Endothelial cell (in vitro differentiated cells): Measurements from ENCODE around the gene IZUMO4. TPM values are rescaled to one million over a fixed set of nuclear protein-coding genes. Genes with fewer than 3 reads are reported as not detected.

Experiments used
- DNase-seq: peaks from one replicate; pipeline ENCODE4 v3.0.0; 2021; ENCODE audit warnings: low spot score
- H3K27ac Mint-ChIP-seq: one replicate; pipeline ENCODE4 v1.8.0; 2021; ENCODE audit warnings: mixed read lengths, inconsistent platforms; ENCODE audit not compliant: unreplicated experiment
- H3K27me3 Mint-ChIP-seq: one replicate; pipeline ENCODE4 v1.8.0; 2021; ENCODE audit warnings: mild to moderate bottlenecking, moderate library complexity, mixed read lengths, inconsistent platforms; ENCODE audit not compliant: unreplicated experiment
- H3K36me3 Mint-ChIP-seq: one replicate; pipeline ENCODE4 v1.8.0; 2021; ENCODE audit warnings: mild to moderate bottlenecking, low read depth, mixed read lengths, inconsistent platforms; ENCODE audit not compliant: unreplicated experiment
- H3K4me1 Mint-ChIP-seq: one replicate; pipeline ENCODE4 v1.8.0; 2021; ENCODE audit warnings: mild to moderate bottlenecking, mixed read lengths, inconsistent platforms; ENCODE audit not compliant: unreplicated experiment
- H3K4me3 Mint-ChIP-seq: one replicate; pipeline ENCODE4 v1.8.0; 2021; ENCODE audit warnings: mild to moderate bottlenecking, mixed read lengths, inconsistent platforms; ENCODE audit not compliant: unreplicated experiment
- H3K9me3 Mint-ChIP-seq: one replicate; pipeline ENCODE4 v1.8.0; 2021; ENCODE audit warnings: mixed read lengths, inconsistent platforms; ENCODE audit not compliant: unreplicated experiment
- long read RNA-seq: library from polyadenylated mRNA; unstranded; transcript quantifications from one replicate; pipeline ENCODE4 v2.0.0, GENCODE V29; 2020; ENCODE audit not compliant: unreplicated experiment
- total RNA-seq: library from RNA; stranded (reverse); fragmentation: NEBNext Ultra II Directional; extraction: Animal tissue kit (Norgen Biotek cat#: 25700); gene quantifications from one replicate; pipeline ENCODE4 v1.2.1, GENCODE V29; 2021; ENCODE audit not compliant: unreplicated experiment
- TF ChIP-seq, protein P1 (sequence below): fragments of 200-600 bp; sonication (generic); IDR thresholded peaks from one replicate; pipeline ENCODE4 v1.5.0; 2021; ENCODE audit warnings: antibody characterized with exemption; ENCODE audit not compliant: unreplicated experiment

The IZUMO4 gene, protein sequence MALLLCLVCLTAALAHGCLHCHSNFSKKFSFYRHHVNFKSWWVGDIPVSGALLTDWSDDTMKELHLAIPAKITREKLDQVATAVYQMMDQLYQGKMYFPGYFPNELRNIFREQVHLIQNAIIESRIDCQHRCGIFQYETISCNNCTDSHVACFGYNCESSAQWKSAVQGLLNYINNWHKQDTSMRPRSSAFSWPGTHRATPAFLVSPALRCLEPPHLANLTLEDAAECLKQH
- total RNA-seq: 8.9 TPM
- long read RNA-seq: 0 reads

DNA sequence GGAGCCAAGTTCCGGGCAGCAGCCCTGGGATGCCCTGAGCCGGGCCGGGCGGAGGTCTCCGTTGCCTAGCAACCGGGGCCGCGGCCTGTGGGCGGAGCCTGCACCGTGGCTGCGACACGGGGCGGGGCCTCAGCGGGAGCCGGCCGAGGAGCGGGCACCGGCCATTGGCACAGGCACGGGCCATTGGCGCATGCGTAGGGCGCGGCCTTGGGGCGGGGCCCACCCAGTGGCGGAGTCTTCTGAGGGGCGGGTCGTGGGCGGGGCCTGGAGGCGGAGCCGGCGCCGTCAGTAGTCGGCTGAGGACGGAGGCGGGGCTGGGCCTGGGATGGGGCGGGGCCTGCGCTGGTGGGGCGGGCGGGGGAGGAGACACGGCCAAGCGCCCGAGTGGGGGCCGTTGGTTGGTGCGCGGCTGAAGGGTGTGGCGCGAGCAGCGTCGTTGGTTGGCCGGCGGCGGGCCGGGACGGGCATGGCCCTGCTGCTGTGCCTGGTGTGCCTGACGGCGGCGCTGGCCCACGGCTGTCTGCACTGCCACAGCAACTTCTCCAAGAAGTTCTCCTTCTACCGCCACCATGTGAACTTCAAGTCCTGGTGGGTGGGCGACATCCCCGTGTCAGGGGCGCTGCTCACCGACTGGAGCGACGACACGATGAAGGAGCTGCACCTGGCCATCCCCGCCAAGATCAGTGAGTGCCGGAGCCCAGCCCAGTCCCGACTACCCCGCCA lies at the start of gene IZUMO4:
Gene IZUMO4, plus strand, starts transcription at position 436 of the 723 bp plus-strand sequence. Its CDS starts 31 bp downstream, at position 467.
- H3K4me3 Mint-ChIP-seq: peak within 1 kb of the TSS; percentile 94
- no peaks in the 10 kb centered on the region for H3K9me3 Mint-ChIP-seq
- peaks cover 7% of the 10 kb centered on the region for H3K36me3 Mint-ChIP-seq
- H3K27me3 Mint-ChIP-seq: peaks cover 9% of the 10 kb centered on the region
- TF ChIP-seq, protein P1, sequence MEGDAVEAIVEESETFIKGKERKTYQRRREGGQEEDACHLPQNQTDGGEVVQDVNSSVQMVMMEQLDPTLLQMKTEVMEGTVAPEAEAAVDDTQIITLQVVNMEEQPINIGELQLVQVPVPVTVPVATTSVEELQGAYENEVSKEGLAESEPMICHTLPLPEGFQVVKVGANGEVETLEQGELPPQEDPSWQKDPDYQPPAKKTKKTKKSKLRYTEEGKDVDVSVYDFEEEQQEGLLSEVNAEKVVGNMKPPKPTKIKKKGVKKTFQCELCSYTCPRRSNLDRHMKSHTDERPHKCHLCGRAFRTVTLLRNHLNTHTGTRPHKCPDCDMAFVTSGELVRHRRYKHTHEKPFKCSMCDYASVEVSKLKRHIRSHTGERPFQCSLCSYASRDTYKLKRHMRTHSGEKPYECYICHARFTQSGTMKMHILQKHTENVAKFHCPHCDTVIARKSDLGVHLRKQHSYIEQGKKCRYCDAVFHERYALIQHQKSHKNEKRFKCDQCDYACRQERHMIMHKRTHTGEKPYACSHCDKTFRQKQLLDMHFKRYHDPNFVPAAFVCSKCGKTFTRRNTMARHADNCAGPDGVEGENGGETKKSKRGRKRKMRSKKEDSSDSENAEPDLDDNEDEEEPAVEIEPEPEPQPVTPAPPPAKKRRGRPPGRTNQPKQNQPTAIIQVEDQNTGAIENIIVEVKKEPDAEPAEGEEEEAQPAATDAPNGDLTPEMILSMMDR: no peak
- DNase-seq: peak; percentile 100
- H3K4me1 Mint-ChIP-seq: peaks cover 19% of the 10 kb centered on the region
- H3K27ac Mint-ChIP-seq: peak within 1 kb of the TSS; percentile 42

DNA sequence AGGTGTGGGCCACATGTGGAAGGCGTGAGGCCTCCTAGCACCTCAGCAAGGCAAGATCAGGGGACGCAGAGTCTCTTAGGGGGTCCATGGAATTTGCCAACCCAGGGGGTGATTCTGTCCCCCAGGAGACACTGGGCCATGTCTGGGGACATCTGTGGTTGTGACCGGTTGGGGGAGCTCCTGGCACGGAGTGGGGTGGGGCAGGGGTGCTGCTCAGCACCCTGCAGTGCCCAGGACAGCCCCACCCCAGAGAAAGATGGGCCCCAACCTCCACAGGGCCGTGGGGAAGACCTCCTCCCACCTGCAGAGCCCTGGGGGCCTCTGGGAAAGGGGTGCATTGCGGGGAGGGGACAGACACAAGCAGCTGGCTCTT lies 49.7 kb upstream of the IZUMO4 start:
- Mint-ChIP-seq H3K4me1 (peaks cover 10% of the 10 kb centered on the region), H3K27ac (no peak overlapping the region), H3K9me3 (no peaks in the 10 kb centered on the region), H3K27me3 (peaks cover 8% of the 10 kb centered on the region), H3K36me3 (peaks cover 4% of the 10 kb centered on the region), H3K4me3 (peak overlapping the region; percentile 42)
- TF ChIP-seq, protein P1: no peak
- DNase-seq: no peak

DNA sequence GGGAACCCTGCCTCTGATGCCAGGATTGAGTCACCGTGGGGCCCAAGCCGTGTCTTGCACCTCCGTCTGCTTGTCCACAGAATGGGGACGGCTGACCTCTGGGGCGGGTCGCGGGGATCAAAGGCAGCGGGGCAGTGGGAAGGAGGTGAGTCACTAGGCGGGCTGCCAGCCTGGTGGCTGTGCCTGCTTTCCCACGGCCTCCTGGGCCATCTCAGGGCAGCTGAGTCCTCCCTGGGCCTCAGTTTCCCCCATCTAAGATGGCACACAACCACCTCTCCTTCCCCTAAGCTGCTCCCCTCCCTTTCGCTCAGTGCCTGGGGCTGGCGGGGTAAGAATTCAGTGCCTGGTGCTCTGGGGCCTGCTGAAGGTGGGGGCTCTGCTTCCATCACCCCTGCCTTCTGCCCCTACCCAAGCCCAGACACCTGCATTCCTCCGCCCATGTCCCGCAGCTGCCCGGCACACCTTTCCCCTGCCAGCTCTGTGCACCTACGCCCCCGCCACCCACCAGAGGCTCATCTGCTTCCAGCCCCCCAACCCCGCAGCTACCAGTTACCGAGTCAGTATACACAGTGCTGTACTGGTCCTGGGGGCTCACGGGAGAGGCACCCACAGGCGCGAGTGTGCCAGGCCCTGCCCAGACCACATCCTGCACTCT lies 49.1 kb upstream of the IZUMO4 start:
- Mint-ChIP-seq H3K27ac (no peak overlapping the region), H3K9me3 (no peaks in the 10 kb centered on the region)
- no peak for DNase-seq

DNA sequence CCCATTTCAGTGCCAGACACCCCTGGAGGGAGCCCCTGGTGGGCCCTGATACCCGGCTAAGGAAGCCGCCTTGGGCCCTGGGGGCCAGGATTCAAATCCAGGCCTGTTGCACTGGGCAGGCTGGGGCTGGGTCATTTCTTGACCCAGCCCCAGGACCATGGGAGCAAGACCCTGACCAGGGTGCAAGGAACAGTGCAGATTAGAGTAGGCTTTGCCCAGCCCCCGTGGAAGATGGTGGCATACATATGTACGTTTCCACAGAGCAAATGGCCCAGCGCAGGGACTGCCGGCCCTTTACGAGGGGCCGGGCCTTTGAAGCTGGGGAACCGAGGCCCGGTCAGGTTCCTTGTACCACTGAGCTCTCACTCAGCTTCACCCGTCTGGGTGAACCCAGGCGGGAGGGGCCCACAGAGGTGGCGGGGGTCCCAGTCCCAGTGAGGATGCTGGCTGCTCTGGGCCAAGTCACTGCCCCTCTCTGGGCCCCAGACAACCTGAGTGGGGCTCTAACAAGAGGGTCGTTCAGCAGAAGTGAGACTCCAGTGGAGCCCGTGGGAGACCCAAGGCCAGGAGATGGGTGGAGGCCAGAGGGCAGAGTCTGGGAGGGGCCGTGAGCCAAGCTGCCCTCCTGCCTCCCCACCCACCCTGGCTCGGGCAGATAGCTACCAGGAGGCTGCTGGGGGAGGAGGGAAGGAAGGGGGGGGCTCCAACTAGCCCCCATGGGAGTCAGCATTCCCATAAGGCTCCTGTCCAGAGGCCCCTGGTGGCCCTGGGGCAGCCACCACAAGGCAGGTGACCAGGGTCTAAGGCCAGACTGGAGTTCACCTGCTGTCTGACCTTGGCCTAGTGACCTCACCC lies 48.4 kb upstream of the IZUMO4 start:
- no peaks in the 10 kb centered on the region for H3K9me3 Mint-ChIP-seq
- H3K4me1 Mint-ChIP-seq: peaks cover 9% of the 10 kb centered on the region
- TF ChIP-seq, protein P1: no peak
- H3K27me3 Mint-ChIP-seq: peaks cover 8% of the 10 kb centered on the region
- no peak overlapping the region for H3K27ac Mint-ChIP-seq
- H3K4me3 Mint-ChIP-seq: peak overlapping the region; percentile 21
- peaks cover 3% of the 10 kb centered on the region for H3K36me3 Mint-ChIP-seq
- DNase-seq: no peak

More for the DNA sequence above, 49.1 kb upstream of the IZUMO4 start:
- Mint-ChIP-seq H3K4me1 (peaks cover 10% of the 10 kb centered on the region), H3K4me3 (no peak overlapping the region), H3K36me3 (peaks cover 4% of the 10 kb centered on the region), H3K27me3 (peaks cover 8% of the 10 kb centered on the region)
- TF ChIP-seq, protein P1: no peak
